Stimulated activated naive CD8-positive, alpha-beta T cell treated with anti-CD3 and anti-CD28 coated beads, Interleukin-15, amount 100 ng/mL, for 72 hours (primary cell): Measurements from ENCODE around the gene PKD1.

ENCODE experiments used
- ATAC-seq: fragments of 150-1000 bp; cut with Tn5 transposase; 2 replicates; pipeline ENCODE4 v1.10.0; 2021; ENCODE audit warnings: mild to moderate bottlenecking, moderate library complexity
- DNase-seq, 2 donors: peaks; one replicate each; pipeline ENCODE4 v3.0.0; 2021 to 2022
- H3K27ac Mint-ChIP-seq, 2 donors: one replicate each; pipeline ENCODE4 v1.8.0; 2022; ENCODE audit warnings: mild to moderate bottlenecking in 2 of 2, mixed read lengths in 2 of 2, moderate library complexity in 2 of 2
- H3K27me3 Mint-ChIP-seq: one replicate; pipeline ENCODE4 v1.8.0; 2022; ENCODE audit warnings: mixed read lengths
- H3K4me1 Mint-ChIP-seq: one replicate; pipeline ENCODE4 v1.8.0; 2022; ENCODE audit warnings: mild to moderate bottlenecking, mixed read lengths
- H3K4me3 Mint-ChIP-seq, 2 donors: one replicate each; pipeline ENCODE4 v1.8.0; 2022; ENCODE audit warnings: mild to moderate bottlenecking in 2 of 2, mixed read lengths in 2 of 2, moderate library complexity in 1 of 2
- H3K9me3 Mint-ChIP-seq, 2 donors: one replicate each; pipeline ENCODE4 v1.8.0; 2022; ENCODE audit warnings: mixed read lengths in 2 of 2

The PKD1 gene

DNA sequence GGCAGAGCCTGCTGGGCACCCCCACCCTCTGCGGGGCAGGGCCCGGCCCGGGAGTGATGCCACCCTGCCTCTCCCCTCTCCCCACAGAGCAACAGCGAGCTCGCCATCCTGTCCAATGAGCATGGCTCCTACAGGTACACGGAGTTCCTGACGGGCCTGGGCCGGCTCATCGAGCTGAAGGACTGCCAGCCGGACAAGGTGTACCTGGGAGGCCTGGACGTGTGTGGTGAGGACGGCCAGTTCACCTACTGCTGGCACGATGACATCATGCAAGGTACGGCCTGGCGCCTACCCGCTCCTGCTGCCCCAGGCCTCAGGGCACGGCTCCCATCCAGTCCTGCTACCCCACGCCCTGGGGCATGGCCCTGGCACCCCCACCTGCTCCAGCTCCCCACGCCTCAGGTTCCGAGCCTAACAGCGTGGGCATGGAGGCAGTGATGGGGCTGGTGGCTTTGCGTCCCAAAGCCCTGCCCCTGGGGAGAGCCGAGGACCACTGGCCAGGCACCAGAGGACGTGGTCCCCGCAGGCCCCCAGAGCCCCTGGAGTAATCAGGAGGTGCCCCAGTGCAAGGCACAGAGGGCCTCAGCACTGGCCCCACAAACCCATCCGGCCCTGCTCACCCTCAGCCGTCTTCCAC is 49.5 kb downstream of the PKD1 start:
- DNase-seq, result no peak
- ATAC-seq, result no peak
- no peaks in the 10 kb centered on the region for H3K9me3 Mint-ChIP-seq
- H3K4me1 Mint-ChIP-seq, result peaks cover 6% of the 10 kb centered on the region
- no peaks in the 10 kb centered on the region for H3K27me3 Mint-ChIP-seq
- no peak overlapping the region for H3K4me3 Mint-ChIP-seq
- peak overlapping the region in 1 of 2 donors; percentile 54 for H3K27ac Mint-ChIP-seq

GRCh38 chr16:2085669-2086068 is 50.0 kb downstream of the PKD1 start:
- H3K4me1 Mint-ChIP-seq, result peaks cover 6% of the 10 kb centered on the region
- no peak for DNase-seq
- no peaks in the 10 kb centered on the region for H3K9me3 Mint-ChIP-seq
- H3K27ac Mint-ChIP-seq, result peak overlapping the region in 1 of 2 donors; percentile 54
- H3K27me3 Mint-ChIP-seq, result no peaks in the 10 kb centered on the region
- ATAC-seq, result no peak
- H3K4me3 Mint-ChIP-seq, result no peak overlapping the region

DNA sequence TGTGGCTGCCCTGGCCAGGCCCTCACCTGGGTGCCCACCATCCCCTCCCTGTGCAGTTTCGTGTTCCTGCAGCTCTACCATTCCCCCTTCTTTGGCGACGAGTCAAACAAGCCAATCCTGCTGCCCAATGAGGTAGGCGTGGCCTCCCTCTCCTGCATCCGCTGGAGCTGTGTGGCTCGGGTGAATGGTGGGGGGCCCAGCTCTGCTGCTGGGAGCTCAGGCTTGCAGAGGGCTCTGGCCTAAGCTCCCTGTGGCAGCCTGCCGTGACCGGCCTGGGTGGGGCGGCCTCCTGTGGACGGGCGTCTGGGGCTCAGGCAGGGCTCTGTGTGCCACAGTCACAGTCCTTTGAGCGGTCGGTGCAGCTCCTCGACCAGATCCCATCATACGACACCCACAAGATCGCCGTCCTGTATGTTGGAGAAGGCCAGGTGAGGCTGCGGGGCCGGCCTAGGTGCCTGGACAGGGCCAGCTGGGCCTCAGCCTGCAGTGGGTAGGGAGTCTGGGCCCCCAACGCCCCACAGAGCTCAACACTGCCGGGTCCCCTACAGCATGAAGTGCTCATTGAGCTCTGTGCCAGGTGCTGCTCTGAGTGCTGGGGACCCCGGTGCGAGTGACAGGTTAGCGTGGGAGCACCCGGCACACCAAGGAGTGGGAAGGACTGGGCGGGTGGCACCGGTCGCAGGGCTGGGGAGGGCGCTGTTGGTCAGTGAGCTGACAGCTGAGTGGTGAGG is 50.6 kb downstream of the PKD1 start:
- peak overlapping the region in 1 of 2 donors; percentile 74 for H3K27ac Mint-ChIP-seq
- no peaks in the 10 kb centered on the region for H3K9me3 Mint-ChIP-seq
- H3K4me3 Mint-ChIP-seq, result no peak overlapping the region
- H3K4me1 Mint-ChIP-seq, result peaks cover 6% of the 10 kb centered on the region
- DNase-seq, result no peak
- no peaks in the 10 kb centered on the region for H3K27me3 Mint-ChIP-seq
- ATAC-seq, result no peak

DNA sequence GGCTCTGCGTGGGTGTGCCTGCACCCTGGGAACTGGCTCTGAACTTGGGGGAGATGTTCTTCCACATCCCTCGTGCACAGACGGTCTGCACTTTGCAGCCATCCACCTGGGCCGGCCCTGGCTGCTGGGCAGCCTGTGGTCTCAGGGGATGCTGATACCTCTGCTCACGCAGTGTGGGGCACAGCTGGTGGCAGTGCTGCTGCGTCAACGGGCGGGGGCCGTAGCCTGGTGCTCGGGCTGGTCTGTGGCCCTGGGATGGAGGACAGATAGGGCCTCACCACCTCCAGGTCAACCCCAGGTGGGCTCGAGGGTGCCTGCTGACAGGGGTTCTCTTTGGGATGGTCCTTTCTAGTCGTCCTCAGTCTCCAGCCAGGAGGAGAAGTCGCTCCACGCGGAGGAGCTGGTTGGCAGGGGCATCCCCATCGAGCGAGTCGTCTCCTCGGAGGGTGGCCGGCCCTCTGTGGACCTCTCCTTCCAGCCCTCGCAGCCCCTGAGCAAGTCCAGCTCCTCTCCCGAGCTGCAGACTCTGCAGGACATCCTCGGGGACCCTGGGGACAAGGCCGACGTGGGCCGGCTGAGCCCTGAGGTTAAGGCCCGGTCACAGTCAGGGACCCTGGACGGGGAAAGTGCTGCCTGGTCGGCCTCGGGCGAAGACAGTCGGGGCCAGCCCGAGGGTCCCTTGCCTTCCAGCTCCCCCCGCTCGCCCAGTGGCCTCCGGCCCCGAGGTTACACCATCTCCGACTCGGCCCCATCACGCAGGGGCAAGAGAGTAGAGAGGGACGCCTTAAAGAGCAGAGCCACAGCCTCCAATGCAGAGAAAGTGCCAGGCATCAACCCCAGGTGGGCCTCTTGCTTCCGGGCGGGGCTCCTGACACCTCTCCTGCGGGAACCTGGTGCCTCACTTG is 51.6 kb downstream of the PKD1 start:
- H3K27ac Mint-ChIP-seq, result peak overlapping the region in 1 of 2 donors; percentile 74
- ATAC-seq (no peak), DNase-seq (no peak)
- H3K9me3 Mint-ChIP-seq, result no peaks in the 10 kb centered on the region
- no peak overlapping the region for H3K4me3 Mint-ChIP-seq
- no peaks in the 10 kb centered on the region for H3K27me3 Mint-ChIP-seq
- H3K4me1 Mint-ChIP-seq, result peaks cover 6% of the 10 kb centered on the region

- Mint-ChIP-seq H3K27me3 (no peaks in the 10 kb centered on the region), H3K9me3 (no peaks in the 10 kb centered on the region), H3K4me1 (peaks cover 6% of the 10 kb centered on the region), H3K27ac (peak overlapping the region in 1 of 2 donors; percentile 80), H3K4me3 (peak overlapping the region in 1 of 2 donors; percentile 27)
- ATAC-seq (no peak), DNase-seq (no peak)
Measured at GRCh38 chr16:2083409-2083808, 52.3 kb downstream of the PKD1 start.

DNA sequence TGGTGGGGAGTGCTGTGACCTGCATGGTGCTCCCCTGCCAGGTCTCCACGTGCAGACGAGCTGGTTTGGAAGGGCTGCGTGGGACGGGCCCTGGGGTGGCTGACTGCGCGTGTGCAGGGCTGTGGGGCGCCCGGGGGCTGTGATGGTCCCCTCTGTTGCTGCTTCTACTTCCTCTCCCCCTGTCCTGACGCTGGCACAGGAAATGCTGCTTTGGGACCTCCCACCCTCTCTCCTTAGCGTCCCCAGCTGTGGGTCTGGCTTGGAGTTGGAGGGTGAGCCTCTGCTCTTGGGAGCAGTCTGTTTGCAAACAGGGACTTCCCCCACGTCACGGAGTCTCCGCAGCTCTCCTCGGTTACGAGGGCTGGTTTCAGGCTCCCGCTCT is 52.7 kb downstream of the PKD1 start:
- Mint-ChIP-seq H3K4me1 (peaks cover 6% of the 10 kb centered on the region), H3K4me3 (peak overlapping the region in 1 of 2 donors; percentile 27), H3K27ac (peak overlapping the region; percentile 41 to 80), H3K9me3 (no peaks in the 10 kb centered on the region), H3K27me3 (no peaks in the 10 kb centered on the region)
- no peak for DNase-seq
- ATAC-seq, result no peak

DNA sequence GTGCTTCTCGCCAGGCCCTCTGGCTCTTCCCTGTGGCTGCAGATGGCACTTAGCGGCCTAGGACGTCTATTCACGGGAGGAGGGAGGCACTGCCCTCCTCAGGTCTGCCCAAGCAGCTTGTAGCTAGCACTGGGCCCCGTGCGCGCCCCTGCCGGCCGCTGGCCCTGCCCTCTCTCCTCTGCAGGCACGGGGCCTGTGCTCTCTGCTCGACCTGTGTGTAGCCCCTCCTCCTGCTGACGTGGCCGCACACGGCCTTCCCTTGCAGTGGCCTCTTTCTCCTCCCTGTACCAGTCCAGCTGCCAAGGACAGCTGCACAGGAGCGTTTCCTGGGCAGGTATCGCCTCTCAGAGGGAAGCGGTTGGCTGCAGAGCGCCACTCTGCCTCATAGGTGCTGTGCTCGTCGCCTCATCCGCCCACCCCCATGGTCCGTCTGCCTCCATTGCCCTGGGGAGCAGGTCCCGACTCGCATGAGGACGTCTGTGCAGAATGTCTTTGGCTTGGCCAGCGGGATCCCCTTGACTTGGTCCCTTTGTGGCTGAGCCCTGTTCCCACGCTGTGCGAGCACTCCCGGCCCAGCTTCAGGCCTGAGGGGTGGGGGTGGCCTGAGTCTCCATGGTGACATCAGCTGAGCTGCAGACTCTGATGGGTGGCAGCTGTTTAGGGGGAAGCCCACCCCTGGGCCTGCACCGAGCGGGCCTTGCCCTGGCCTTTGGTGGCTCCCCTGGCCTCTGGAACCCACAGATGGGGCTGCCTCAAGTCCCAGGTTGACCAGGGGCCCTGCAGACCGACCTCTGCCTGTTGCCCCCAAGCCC is 53.3 kb downstream of the PKD1 start:
- DNase-seq, result no peak
- Mint-ChIP-seq H3K9me3 (no peaks in the 10 kb centered on the region), H3K27ac (peak overlapping the region in 1 of 2 donors; percentile 94)

GRCh38 chr16:2081201-2082084 is 54.3 kb downstream of the PKD1 start:
- Mint-ChIP-seq H3K9me3 (no peaks in the 10 kb centered on the region), H3K4me1 (peaks cover 6% of the 10 kb centered on the region), H3K4me3 (no peak overlapping the region), H3K27ac (peak overlapping the region in 1 of 2 donors; percentile 63), H3K27me3 (no peaks in the 10 kb centered on the region)
- ATAC-seq (no peak), DNase-seq (no peak)

More for the DNA sequence above, 53.3 kb downstream of the PKD1 start:
- Mint-ChIP-seq H3K4me1 (peaks cover 6% of the 10 kb centered on the region), H3K27me3 (no peaks in the 10 kb centered on the region), H3K4me3 (no peak overlapping the region)
- ATAC-seq, result no peak

GRCh38 chr16:2079991-2080390 is 55.7 kb downstream of the PKD1 start:
- no peaks in the 10 kb centered on the region for H3K9me3 Mint-ChIP-seq
- no peak for DNase-seq
- H3K27ac Mint-ChIP-seq, result no peak overlapping the region
- H3K27me3 Mint-ChIP-seq, result no peaks in the 10 kb centered on the region
- no peak overlapping the region for H3K4me3 Mint-ChIP-seq
- no peak for ATAC-seq
- peaks cover 6% of the 10 kb centered on the region for H3K4me1 Mint-ChIP-seq

GRCh38 chr16:2079311-2079800 is 56.3 kb downstream of the PKD1 start:
- no peak overlapping the region for H3K27ac Mint-ChIP-seq
- no peaks in the 10 kb centered on the region for H3K27me3 Mint-ChIP-seq
- peaks cover 6% of the 10 kb centered on the region for H3K4me1 Mint-ChIP-seq
- no peak overlapping the region for H3K4me3 Mint-ChIP-seq
- ATAC-seq (no peak), DNase-seq (no peak)
- H3K9me3 Mint-ChIP-seq, result no peaks in the 10 kb centered on the region

- Mint-ChIP-seq H3K27me3 (no peaks in the 10 kb centered on the region), H3K9me3 (no peaks in the 10 kb centered on the region), H3K4me1 (peaks cover 6% of the 10 kb centered on the region), H3K27ac (peak overlapping the region in 1 of 2 donors; percentile 42), H3K4me3 (no peak overlapping the region)
- ATAC-seq, result no peak
- no peak for DNase-seq
Measured at GRCh38 chr16:2078691-2079090, 57.0 kb downstream of the PKD1 start.

DNA sequence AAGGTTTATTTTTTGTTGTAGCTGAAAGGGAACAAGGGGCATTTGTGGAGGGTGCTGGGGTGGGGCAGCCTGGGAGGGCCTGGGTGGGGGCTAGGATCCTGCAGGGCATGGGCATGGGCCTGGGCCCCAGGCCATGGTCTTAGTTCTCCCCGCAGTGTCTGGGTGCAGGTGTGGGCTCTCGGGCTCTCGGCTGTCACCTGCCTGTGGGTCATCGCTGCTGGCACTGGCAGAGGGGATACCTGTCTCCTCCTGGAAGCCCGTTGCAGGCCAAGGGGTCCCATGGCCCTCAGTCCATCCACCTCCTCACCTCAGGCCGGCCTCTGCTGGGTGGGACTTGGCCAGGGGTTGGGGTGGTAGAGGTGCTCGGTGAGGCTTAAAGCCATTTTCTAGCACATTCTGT is 57.6 kb downstream of the PKD1 start:
- no peak for DNase-seq
- no peak overlapping the region for H3K4me3 Mint-ChIP-seq
- H3K9me3 Mint-ChIP-seq, result no peaks in the 10 kb centered on the region
- H3K4me1 Mint-ChIP-seq, result peaks cover 4% of the 10 kb centered on the region
- H3K27me3 Mint-ChIP-seq, result no peaks in the 10 kb centered on the region
- peak overlapping the region in 1 of 2 donors; percentile 12 for H3K27ac Mint-ChIP-seq
- ATAC-seq, result no peak

DNA sequence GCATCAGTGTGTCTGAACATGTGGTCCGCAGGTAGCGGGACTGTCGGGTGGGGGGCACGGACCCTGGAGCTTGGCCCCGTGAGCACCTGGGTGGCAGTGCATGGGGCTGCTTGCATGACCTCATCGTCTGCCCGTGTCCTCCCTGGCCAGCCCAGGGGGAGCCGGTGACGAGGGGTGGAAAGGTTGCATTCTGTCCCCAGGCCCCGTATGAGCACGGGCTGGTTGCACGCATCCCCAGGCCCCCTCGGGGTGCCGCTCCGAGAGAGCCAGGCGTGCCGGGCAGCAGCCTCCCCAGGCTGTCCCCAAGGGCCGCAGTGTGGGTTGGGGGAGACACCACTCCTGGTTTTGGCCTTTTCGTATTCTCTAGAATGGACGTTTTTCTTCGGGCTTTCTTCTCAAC is 58.0 kb downstream of the PKD1 start:
- Mint-ChIP-seq H3K27me3 (no peaks in the 10 kb centered on the region), H3K27ac (no peak overlapping the region), H3K9me3 (no peaks in the 10 kb centered on the region), H3K4me1 (no peaks in the 10 kb centered on the region), H3K4me3 (no peak overlapping the region)
- DNase-seq (no peak), ATAC-seq (no peak)

GRCh38 chr16:2077016-2077415 is 58.7 kb downstream of the PKD1 start:
- H3K9me3 Mint-ChIP-seq, result no peaks in the 10 kb centered on the region
- peak overlapping the region in 1 of 2 donors; percentile 48 for H3K27ac Mint-ChIP-seq
- DNase-seq (no peak), ATAC-seq (no peak)
- H3K27me3 Mint-ChIP-seq, result no peaks in the 10 kb centered on the region
- no peaks in the 10 kb centered on the region for H3K4me1 Mint-ChIP-seq
- no peak overlapping the region for H3K4me3 Mint-ChIP-seq
